ENCODE data around the gene SLC5A2.
"Not testable (repeated sequence)": the region's sequence is repeated elsewhere in the genome, so short reads cannot be mapped to it uniquely, and the experiment has no call there.

SLC5A2 gene

GRCh38 chr16:31438414-31438813 lies 44.5 kb upstream of the SLC5A2 start:
- H3K27ac ChIP-seq (ENCODE audit: low read length): no peak overlapping the region
- H2AFZ ChIP-seq (ENCODE audit: low read length): no peak overlapping the region
- no peak overlapping the region for H3K4me2 ChIP-seq (ENCODE audit: low read depth, low read length)
- no peaks in the 10 kb centered on the region for H4K20me1 ChIP-seq (ENCODE audit: insufficient read depth, low read length)
- no peaks in the 10 kb centered on the region for H3K9me3 ChIP-seq (replicated peaks; ENCODE audit: insufficient read depth, low read length)
- H3F3A ChIP-seq (ENCODE audit: insufficient read depth, low read length): no peaks in the 10 kb centered on the region
- no peak overlapping the region for H3K9ac ChIP-seq (ENCODE audit: low read length)
- no peaks in the 10 kb centered on the region for H3K36me3 ChIP-seq (replicated peaks; ENCODE audit: insufficient read depth, low read length)
- no peak for TF ChIP-seq EZH2phosphoT487 (IDR thresholded peaks at IDR 0.05; ENCODE audit: low read length)
- no peak for TF ChIP-seq EZH2 (optimal IDR thresholded peaks at IDR 0.05; ENCODE audit: low read depth, low read length)
- no peak for TF ChIP-seq CTCF (IDR thresholded peaks at IDR 0.05; ENCODE audit: low read length)
- no peaks in the 10 kb centered on the region for H3K27me3 ChIP-seq (replicated peaks; ENCODE audit: insufficient read depth, low read length)
- H3K4me3 ChIP-seq (ENCODE audit: low read length): no peak overlapping the region
- no peaks in the 10 kb centered on the region for H3K9me2 ChIP-seq (replicated peaks; ENCODE audit: insufficient read depth, low read length)
- no peak for DNase-seq
- H3K4me1 ChIP-seq (ENCODE audit: low read length): 0 out of 2 replicates have a peak, but pooled peaks cover 5% of the 10 kb centered on the region
- no peaks in the 10 kb centered on the region for H3K79me2 ChIP-seq (ENCODE audit: low read length)

- not testable (repeated sequence) for H3K79me2 ChIP-seq (ENCODE audit: low read length); H3K9me3 ChIP-seq (replicated peaks; ENCODE audit: insufficient read depth, low read length); H3K27me3 ChIP-seq (replicated peaks; ENCODE audit: insufficient read depth, low read length); H3K9me2 ChIP-seq (replicated peaks; ENCODE audit: insufficient read depth, low read length); H3K36me3 ChIP-seq (replicated peaks; ENCODE audit: insufficient read depth, low read length); H3F3A ChIP-seq (ENCODE audit: insufficient read depth, low read length); H3K4me1 ChIP-seq (ENCODE audit: low read length); H2AFZ ChIP-seq (ENCODE audit: low read length); H3K4me3 ChIP-seq (ENCODE audit: low read length); H3K27ac ChIP-seq (ENCODE audit: low read length); DNase-seq; H4K20me1 ChIP-seq (ENCODE audit: insufficient read depth, low read length); H3K4me2 ChIP-seq (ENCODE audit: low read depth, low read length); H3K9ac ChIP-seq (ENCODE audit: low read length)
These were observed 43.9 kb upstream of the SLC5A2 start for GRCh38 chr16:31439023-31439422.

- H3K9ac ChIP-seq (ENCODE audit: low read length): no peak overlapping the region
- H3K4me3 ChIP-seq (ENCODE audit: low read length): no peak overlapping the region
- no peak overlapping the region for H3K27ac ChIP-seq (ENCODE audit: low read length)
- H3K4me1 ChIP-seq (ENCODE audit: low read length): 0 out of 2 replicates have a peak, but pooled peaks cover 5% of the 10 kb centered on the region
- H3K4me2 ChIP-seq (ENCODE audit: low read depth, low read length): no peak overlapping the region
- no peaks in the 10 kb centered on the region for H3K27me3 ChIP-seq (replicated peaks; ENCODE audit: insufficient read depth, low read length)
- no peaks in the 10 kb centered on the region for H3K9me2 ChIP-seq (replicated peaks; ENCODE audit: insufficient read depth, low read length)
- DNase-seq: no peak
- no peak for TF ChIP-seq CTCF (IDR thresholded peaks at IDR 0.05; ENCODE audit: low read length)
- no peaks in the 10 kb centered on the region for H3F3A ChIP-seq (ENCODE audit: insufficient read depth, low read length)
- H2AFZ ChIP-seq (ENCODE audit: low read length): no peak overlapping the region
- no peaks in the 10 kb centered on the region for H3K9me3 ChIP-seq (replicated peaks; ENCODE audit: insufficient read depth, low read length)
- no peaks in the 10 kb centered on the region for H3K36me3 ChIP-seq (replicated peaks; ENCODE audit: insufficient read depth, low read length)
- no peaks in the 10 kb centered on the region for H3K79me2 ChIP-seq (ENCODE audit: low read length)
- H4K20me1 ChIP-seq (ENCODE audit: insufficient read depth, low read length): no peaks in the 10 kb centered on the region
These were observed 43.4 kb upstream of the SLC5A2 start for GRCh38 chr16:31439519-31439918.

GRCh38 chr16:31440516-31441184 lies 42.3 kb upstream of the SLC5A2 start:
- no peak overlapping the region for H2AFZ ChIP-seq (ENCODE audit: low read length)
- H3K27me3 ChIP-seq (replicated peaks; ENCODE audit: insufficient read depth, low read length): peaks cover 6% of the 10 kb centered on the region; the same call in 1 of the 2 replicates
- no peak for TF ChIP-seq EZH2 (optimal IDR thresholded peaks at IDR 0.05; ENCODE audit: low read depth, low read length)
- no peak overlapping the region for H3K27ac ChIP-seq (ENCODE audit: low read length)
- no peaks in the 10 kb centered on the region for H3K9me2 ChIP-seq (replicated peaks; ENCODE audit: insufficient read depth, low read length)
- DNase-seq: no peak
- no peak overlapping the region for H3K9ac ChIP-seq (ENCODE audit: low read length)
- no peaks in the 10 kb centered on the region for H3F3A ChIP-seq (ENCODE audit: insufficient read depth, low read length)
- 0 out of 2 replicates have a peak, but pooled peaks cover 5% of the 10 kb centered on the region for H3K4me1 ChIP-seq (ENCODE audit: low read length)
- H4K20me1 ChIP-seq (ENCODE audit: insufficient read depth, low read length): no peaks in the 10 kb centered on the region
- H3K9me3 ChIP-seq (replicated peaks; ENCODE audit: insufficient read depth, low read length): no peaks in the 10 kb centered on the region
- no peak overlapping the region for H3K4me2 ChIP-seq (ENCODE audit: low read depth, low read length)
- H3K4me3 ChIP-seq (ENCODE audit: low read length): no peak overlapping the region
- no peaks in the 10 kb centered on the region for H3K79me2 ChIP-seq (ENCODE audit: low read length)
- H3K36me3 ChIP-seq (replicated peaks; ENCODE audit: insufficient read depth, low read length): no peaks in the 10 kb centered on the region
